NCI-H345 treated with DMSO at 0.1 percent for 48 hours (cell line): Measurements from ENCODE around the gene CYP26C1.

Experiments
- DNase-seq: peaks from one replicate; lab custom pipeline; 2025; ENCODE audit not compliant: unreplicated experiment; lab: John Stamatoyannopoulos, UW

The CYP26C1 gene

DNA sequence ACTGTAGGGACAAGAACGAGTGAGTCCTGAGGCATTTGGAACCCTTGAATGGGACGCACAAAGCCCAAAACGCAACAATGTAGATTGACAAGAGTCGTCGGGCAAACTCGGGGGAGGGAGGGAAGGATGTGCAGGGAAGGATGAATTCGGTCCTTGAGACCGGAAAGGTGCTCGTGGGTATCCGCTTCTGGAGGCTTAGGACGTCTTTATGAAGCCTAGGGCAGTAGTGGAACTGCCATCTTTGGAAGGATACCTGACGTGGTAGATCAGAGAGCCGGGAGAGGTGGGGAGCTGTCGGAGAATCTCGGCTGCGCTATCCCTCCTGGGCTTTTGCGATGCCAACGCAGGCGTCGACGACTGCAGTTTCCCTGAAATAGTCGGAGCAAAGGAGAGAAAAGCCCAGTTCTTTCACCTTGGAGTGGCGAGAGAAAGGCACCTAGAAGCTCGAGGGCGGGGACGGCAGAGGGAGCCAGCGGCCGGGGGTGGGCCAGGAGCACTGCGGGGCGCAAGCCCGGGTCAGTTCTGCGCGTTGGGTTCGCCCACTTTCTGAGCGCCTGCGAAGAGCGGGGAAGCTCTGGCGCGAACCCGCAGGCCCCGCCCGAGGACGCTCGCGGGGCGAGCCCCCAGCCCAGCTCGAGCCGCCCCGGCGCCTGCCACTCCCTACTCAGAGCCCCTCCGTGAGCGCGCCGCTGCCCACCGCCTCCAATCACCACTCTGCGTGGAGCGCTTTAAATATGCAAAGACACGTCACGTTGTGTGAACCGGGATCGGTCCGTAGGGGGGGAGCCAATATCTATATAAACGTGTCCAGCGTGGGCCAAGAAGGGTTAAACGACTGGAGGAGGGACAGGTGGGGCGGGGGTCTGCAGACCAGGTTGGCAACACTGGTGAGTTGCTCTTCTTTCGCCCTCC, at the start of gene CYP26C1:
Gene CYP26C1, plus strand, starts transcription at position 824 of the 912 bp plus-strand sequence. CDS start 466 bp downstream, outside the sequence.
- DNase-seq, result no peak

DNA sequence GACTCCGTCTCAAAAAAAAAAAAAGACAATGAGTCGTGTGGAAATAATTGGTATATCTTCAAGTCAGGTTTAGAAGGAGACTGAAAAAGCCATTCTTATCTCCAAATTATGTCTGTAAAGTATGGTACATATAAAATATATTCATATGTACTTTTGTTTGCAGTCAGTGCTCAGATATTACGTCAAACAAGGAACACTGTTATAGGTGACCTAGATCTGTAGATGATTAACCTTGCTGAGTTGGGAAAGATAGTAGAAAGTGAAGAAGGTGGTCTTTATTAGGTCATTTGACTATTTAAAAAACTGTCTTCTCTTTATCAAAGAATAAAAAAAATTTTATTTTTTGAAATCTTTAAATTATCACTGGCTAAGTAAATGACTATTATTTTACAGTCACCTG, 44.9 kb upstream of the CYP26C1 start:
- DNase-seq, result no peak

DNA sequence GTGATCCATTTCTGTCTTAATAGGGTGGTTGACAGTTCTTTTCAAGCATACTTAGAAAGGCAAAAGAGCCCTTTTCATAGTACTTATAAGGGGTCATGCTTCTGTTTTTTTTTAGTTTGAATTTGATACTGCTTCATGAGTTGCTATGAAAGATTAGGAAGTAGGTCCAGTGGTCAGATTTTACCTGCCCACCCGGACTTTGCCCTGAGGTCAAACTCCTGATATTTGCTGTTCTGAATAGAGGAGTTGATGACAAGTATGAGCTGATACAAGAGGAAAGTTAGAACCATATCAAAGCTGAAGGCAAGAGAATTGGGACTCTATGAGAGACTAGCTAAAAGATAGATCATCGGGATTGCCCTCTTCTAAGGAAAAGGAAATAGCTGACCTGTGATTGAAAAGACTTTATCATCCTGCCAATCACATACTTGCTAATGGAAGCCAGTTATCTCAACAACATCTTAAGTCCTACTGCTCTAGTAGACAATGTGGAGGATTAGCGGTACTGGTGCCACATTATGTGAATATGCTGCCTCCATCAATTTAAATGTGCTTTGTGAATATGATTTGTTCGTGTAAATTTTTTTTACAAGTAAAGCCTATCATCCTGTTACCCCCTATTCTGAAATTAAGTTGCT, 37.5 kb upstream of the CYP26C1 start:
- no peak for DNase-seq

GRCh38 chr10:93026072-93026471, 34.5 kb upstream of the CYP26C1 start:
- DNase-seq, result no peak

DNA sequence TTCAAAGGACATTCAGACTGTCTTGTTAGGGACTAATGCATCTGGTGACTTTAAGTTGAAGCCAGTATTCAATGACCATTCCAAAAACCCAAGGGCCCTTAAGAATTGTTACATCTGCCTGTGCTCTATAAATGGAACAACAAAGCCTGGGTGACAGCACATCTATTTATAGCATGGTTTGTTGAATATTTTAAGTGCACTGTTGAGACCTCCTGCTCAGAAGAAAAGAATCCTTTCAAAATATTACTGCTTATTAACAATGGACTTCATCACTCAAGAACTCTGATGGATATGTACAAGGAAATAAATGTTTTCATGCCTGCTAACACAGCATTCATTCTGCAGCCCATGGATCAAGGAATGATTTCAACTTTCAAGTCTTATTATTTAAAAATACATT, 33.1 kb upstream of the CYP26C1 start:
- no peak for DNase-seq

DNA sequence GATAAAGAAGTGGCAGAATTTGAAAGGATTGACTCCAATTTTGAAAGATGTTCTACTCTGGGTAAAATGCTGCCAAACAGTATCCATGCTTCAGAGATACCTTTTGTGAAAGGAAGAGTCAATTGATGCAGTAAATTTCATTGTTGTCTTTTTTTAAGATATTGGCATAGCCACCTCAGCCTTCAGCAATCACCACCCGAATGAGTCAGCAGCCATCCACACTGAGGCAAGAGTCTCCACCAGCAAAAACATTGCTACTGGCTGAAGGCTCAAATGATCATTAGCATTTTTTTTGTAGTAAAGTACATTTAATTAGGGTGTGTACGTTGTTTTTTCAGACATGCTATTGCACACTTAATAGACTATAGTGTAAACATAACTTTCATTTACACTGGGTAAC, 31.7 kb upstream of the CYP26C1 start:
- DNase-seq, result no peak

DNA sequence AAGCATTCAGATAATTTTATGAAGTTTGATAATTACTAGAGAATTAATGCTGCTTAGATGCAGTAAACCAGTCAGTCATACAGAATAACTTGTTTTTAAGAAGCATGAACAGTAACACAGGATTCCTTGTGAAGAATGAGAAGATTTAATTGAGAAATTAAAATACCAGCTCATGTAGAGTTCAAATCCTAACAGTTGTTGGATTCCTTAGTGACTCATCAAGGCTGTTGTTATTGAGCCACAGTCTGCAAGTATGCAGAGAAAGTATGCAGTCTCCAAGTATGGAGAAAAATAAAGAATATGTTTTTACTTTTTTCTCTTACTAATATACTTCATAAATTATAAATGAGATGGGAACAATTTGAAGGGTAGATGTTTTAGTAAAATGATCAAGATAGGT, 30.2 kb upstream of the CYP26C1 start:
- no peak for DNase-seq

DNA sequence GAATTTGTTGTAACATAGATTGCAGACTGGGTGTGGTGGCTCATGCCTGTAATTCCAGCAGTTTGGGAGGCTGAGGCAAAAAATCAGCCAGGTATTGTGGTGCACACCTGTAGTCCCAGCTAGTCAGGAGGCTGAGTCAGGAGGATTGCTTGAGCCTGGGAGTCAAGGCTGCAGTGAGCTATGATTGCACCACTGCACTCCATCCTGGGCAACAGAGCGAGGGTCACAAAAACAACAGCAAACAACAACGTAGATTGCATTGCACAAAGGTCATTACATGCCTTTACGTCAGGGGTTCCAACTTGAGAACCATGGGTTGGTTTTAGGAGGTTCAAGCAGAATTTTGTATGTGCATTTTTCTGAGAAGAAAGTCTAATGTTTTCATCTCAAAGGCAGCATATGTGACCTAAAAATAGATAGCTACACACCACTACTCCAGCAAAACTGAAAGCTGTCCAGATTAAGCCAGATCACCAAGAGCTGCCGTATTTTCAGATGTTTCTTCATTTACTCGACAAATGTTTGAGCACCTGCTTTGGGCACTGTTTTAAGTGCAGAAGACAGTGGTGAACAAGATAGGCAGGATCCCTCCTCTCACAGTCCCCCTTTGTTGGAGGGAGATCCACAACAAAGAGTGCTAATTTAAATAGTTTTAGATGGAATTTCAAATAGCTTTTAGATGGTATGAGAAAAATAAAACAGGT, 28.3 kb upstream of the CYP26C1 start:
- no peak for DNase-seq

- DNase-seq, result no peak
Observed at GRCh38 chr10:93032809-93033137, 27.8 kb upstream of the CYP26C1 start.

DNA sequence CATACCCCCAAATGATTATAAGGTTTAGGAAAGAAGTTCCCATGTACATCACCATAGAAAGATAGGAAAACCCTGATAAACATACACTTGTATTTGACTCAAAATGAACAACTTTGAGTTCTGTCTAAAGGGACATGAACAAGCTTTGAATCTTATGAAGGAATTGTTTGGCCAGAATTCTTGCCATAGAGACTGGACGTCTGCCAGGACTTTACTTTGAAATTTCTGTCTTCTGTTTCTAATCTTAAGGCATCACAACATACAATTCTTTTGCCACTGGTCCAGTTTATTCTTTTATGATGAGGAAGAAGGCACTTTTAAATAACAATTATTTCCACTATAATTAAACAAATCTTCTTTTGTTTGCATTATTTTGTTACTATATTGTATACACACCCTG, 26.2 kb upstream of the CYP26C1 start:
- DNase-seq, result no peak

GRCh38 chr10:93039110-93039509, 21.5 kb upstream of the CYP26C1 start:
- no peak for DNase-seq

DNA sequence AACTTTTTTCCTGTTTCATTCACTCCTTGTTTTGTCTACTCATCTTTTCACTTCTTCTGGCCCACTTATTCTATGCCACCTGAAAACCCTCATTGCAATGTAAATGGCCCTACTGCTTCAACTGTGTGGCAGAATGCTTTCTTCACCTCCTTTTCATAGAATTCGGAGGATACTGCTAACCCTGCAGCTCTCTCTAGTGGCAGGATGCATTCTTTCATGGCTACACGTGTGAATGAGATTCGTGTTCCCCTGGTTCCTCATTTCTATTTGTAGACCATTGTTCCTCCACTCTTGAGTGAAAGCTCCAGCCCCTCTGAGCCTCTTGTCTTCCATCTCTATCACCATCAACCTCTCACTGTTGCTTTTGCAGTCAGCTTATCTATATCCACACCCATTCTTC, 20.9 kb upstream of the CYP26C1 start:
- DNase-seq, result no peak

GRCh38 chr10:93054486-93054885, 6.1 kb upstream of the CYP26C1 start:
- no peak for DNase-seq

DNA sequence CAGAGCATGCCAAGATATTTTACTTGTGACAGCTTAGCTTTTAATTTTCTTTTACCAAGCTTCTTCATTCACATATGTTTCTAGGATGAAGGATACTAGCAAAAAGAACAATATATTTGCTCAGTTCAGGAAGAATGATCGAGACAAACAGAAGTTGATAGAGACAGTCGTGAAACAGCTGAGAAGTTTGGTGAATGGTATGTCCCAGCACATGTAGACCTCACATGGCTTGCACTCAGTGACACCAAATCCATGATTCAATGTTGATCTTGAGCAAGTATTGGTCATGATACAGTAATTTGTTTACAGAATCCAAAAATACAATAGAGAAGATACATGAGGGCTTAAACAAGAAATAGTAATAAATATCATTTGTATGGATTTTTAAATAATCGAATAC, 2.5 kb upstream of the CYP26C1 start:
- no peak for DNase-seq

DNA sequence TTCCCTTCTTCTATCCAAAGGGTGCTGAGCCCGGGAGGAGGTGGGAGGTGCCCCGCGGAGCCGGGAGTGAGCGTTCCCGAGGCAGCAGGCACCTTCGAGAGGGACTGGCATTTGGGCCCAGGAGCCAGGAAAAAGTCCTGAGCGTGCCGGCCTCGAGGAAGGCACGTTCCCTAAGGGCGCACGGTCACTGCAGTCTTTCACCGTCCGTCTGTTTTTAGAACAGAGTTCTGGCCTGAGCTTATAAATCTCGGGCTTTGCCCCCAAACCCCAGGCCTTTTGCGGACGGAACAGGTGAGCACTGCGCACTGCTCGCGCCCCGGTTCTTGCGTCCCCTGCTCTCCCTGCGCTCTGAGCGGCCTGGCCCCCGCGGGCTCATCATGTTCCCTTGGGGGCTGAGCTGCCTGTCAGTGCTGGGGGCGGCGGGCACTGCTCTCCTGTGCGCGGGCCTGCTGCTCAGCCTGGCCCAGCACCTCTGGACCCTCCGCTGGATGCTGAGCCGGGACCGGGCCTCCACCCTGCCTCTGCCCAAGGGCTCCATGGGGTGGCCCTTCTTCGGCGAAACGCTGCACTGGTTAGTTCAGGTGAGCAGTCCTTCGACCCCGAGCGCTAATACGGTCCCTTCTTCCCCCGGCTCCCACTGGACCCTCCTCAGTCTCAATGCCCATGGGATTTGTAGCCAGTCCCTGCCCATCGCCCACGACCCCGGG, 442 bp downstream of the CYP26C1 start:
- DNase-seq, result no peak

DNA sequence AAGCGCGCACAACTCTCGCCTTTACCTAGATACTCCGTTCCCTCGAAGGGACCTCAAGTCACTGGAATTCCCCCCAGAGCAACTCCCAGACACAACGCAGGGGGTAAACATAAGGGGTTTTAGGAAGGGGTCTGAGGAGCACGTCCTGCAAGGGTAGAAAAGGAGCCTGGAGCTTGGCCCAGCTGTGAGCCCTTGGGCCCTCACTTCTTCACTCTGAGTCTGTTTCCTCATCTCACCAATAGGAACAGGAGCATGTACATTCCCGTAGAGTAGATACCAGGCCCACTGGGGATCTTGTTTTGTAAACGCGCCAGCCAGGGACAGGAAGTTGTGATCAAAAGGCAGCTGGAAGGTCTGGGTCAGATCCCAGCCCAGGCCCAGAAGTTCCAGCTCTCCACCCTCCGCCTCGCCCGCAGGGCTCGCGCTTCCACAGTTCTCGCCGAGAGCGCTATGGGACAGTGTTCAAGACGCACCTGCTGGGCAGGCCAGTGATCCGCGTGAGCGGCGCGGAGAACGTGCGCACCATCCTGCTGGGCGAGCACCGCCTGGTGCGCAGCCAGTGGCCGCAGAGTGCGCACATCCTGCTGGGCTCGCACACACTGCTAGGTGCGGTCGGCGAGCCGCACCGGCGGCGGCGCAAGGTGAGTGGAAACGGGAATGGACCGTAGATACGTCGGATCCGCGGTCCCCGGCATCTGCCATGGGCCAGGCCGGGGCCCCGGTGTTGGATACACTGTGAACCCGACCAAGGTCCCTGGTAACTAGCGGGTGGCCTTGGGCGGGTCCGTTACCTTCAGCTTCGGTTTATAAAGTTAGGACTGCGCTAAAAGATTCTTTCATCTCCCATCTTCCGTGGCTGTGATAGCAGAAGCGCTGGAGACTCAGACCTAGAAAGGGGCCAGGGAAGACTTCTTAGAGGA, 1.3 kb downstream of the CYP26C1 start:
- DNase-seq, result no peak

- DNase-seq, result no peak
Observed at GRCh38 chr10:93062514-93063143, 2.0 kb downstream of the CYP26C1 start.

DNA sequence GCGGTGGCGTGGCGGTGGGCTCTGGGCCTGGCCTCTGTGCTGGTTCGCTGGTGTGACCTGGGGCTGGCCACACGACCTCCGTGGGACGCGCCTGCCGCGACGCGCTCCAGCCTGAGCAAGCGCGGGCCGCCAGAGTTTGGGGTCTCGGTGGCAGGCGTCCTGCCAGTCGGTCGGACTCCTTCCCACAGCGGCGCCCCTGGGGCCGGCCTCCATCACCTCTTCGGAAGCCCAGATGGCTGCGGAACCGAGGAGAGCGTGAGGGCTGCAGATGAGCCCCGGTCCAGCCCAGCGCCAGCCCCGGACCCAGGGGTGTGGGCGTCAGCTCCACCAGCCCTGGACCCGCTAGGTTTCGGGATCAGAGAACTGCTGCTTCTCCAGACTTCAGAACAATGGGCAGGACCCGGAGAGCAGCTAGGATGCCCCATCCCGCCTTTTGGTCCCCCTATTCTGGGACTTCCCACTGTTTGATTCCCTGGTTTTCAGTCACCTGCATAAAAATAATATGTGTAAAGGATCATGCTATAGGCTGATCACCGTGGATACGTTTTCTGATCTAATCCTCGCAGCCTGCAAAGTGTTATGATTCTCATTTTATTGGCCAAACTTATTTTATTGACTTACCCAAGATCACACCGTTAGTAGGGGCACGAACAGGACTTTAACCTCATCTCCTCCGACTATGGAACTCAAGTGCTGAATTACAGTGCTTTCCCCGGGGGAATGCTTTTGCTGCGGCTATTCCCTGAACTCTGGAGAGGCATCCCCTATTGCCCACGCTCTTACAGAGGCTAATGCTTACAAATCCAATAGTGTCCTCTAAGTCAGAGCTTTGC, 2.8 kb downstream of the CYP26C1 start:
- DNase-seq, result no peak
